Adrenal gland (tissue), 12 donors: ENCODE results near the gene SEZ6. TPM values are rescaled to one million over a fixed set of nuclear protein-coding genes. Genes with fewer than 3 reads are reported as not detected.

ENCODE experiments used
- DNase-seq, 7 donors: peaks; one replicate each; pipeline ENCODE4 v3.0.0-alpha.2; 2019 to 2020
- H3K27ac ChIP-seq, 5 donors: fragments of 200-600 bp; sonication (generic) in 4 of 5; 1 replicate in 3 of 5; 2 replicates in 2 of 5; pipeline versions ENCODE4 v1.5.1 to v1.8.0; 2016 to 2020; ENCODE audit warnings: mild to moderate bottlenecking in 1 of 5
- H3K27me3 ChIP-seq: fragments of 200-600 bp; 2 replicates; pipeline ENCODE4 v1.8.0; 2021
- H3K36me3 ChIP-seq, 2 donors: fragments of 200-600 bp; replicated peaks in 1 of 2; 1 replicate in 1 of 2; 2 replicates in 1 of 2; pipeline versions ENCODE4 v1.5.1 to v1.8.0; 2018 to 2022
- H3K4me1 ChIP-seq, 2 donors: fragments of 200-600 bp; replicated peaks in 1 of 2; 1 replicate in 1 of 2; 2 replicates in 1 of 2; pipeline versions ENCODE4 v1.5.1 to v1.8.0; 2018 to 2021
- H3K4me3 ChIP-seq, 4 donors: fragments of 200-600 bp; sonication (generic) in 3 of 4; one replicate each; pipeline ENCODE4 v1.5.1; 2016 to 2018
- H3K9me3 ChIP-seq, 3 donors: fragments of 200-600 bp; sonication (generic) in 1 of 3; replicated peaks in 1 of 3; 1 replicate in 2 of 3; 2 replicates in 1 of 3; pipeline versions ENCODE4 v1.5.1 to v1.8.0; 2016 to 2021
- CTCF ChIP-seq, 6 experiments: fragments of 450-650 bp in 4 of 6; fragments of 200-600 bp in 2 of 6; sonication (generic) in 1 of 6; IDR thresholded peaks; 1 replicate in 5 of 6; 2 replicates in 1 of 6; pipeline versions ENCODE4 v1.5.1 to v1.8.0; 2016 to 2021; ENCODE audit warnings: antibody characterized with exemption in 6 of 6, mild to moderate bottlenecking in 2 of 6, moderate library complexity in 1 of 6
- POLR2A ChIP-seq, 2 donors: fragments of 450-650 bp; IDR thresholded peaks; one replicate each; pipeline ENCODE4 v1.6.1; 2017; ENCODE audit warnings: antibody characterized with exemption in 2 of 2, mild to moderate bottlenecking in 2 of 2, moderate library complexity in 1 of 2
- WGBS, 4 donors: extraction: QIAGEN DNeasy Blood & Tissue Kit in 2 of 4; methylation state at CpG; one replicate each; pipeline versions ENCODE4 v1.1.5 to v1.1.7; 2013 to 2017; 5-methylcytosine and 5-hydroxymethylcytosine counted together
- intact Hi-C, 2 donors: fragments of 100-400 bp; cut with DNase I; formaldehyde crosslinking; loops; one replicate each; pipeline versions ENCODE4 v1.14.1 to v1.15.0; 2022 to 2023
- polyA plus RNA-seq, 3 donors: library from polyadenylated mRNA; stranded (reverse); fragments of 200-250 nt in 2 of 3; fragments of 350-450 nt in 1 of 3; fragmentation: Illumina TruSeq in 1 of 3; extraction: RNeasy Lipid Tissue Mini Kit (QIAGEN cat#74804) in 1 of 3; gene quantifications; one replicate each; pipeline ENCODE4 v1.2.3, GENCODE V29; 2013 to 2014
- total RNA-seq, 9 donors: library from RNA; depleted of rRNA in 4 of 9; stranded (reverse); fragments of >200 nt in 4 of 9; fragments of 120-200 nt in 1 of 9; fragmentation: NEBNext Ultra II Directional in 1 of 9; extraction: Animal tissue kit (Norgen Biotek cat#: 25700) in 1 of 9; gene quantifications; one replicate each; pipeline versions ENCODE4 v1.1.0 to v1.2.4, GENCODE V29; 2013 to 2023
- donor health status: healthy with polysubstance abuse.
- donor health status: Bipolar disorder and iron deficiency.
- donor health status: DM: yes; HTN: yes; CAD: no.
- donor health status: DM: no; HTN: no; CAD: no.
- donor health status: DM: no; HTN: no; CAD: no.
- donor health status: DM: yes; HTN: yes; CAD: no.

SEZ6 gene
- total and polyA plus RNA-seq, 12 donors: 0.11 to 1.0 (median 0.33) TPM; not detected in 6

- TF ChIP-seq POLR2A (IDR thresholded peaks at IDR 0.05): no peak
- TF ChIP-seq CTCF (IDR thresholded peaks at IDR 0.05): no peak
- intact Hi-C loops: no loop called here
Measured at GRCh38 chr17:28989028-28989427, 16.8 kb downstream of the SEZ6 start.

GRCh38 chr17:28988475-28988874 is 17.4 kb downstream of the SEZ6 start:
- no peak for TF ChIP-seq CTCF (IDR thresholded peaks at IDR 0.05)
- no peak for TF ChIP-seq POLR2A (IDR thresholded peaks at IDR 0.05)
- Histone ChIP-seq H3K4me3 (no peak overlapping the region), H3K27me3 (no peaks in the 10 kb centered on the region), H3K9me3 (no peaks in the 10 kb centered on the region), H3K36me3 (no peaks in the 10 kb centered on the region), H3K27ac (no peak overlapping the region), H3K4me1 (peaks cover 0 to under 1% of the 10 kb centered on the region in 2 donors)
- intact Hi-C loops: no loop called here
- WGBS, 4 donors: 91 to 100% (median 100%) methylated on average over 1 of the region's 1 CpG; no CpG with 5 or more reads in 1 of the 4 donors
- DNase-seq: no peak

More at GRCh38 chr17:28989028-28989427, 16.8 kb downstream of the SEZ6 start:
- Histone ChIP-seq H3K9me3 (no peaks in the 10 kb centered on the region), H3K4me3 (no peak overlapping the region), H3K4me1 (peaks cover 0 to 6% of the 10 kb centered on the region in 2 donors), H3K27ac (no peak overlapping the region), H3K27me3 (no peaks in the 10 kb centered on the region), H3K36me3 (no peaks in the 10 kb centered on the region)
- DNase-seq: no peak

GRCh38 chr17:28986714-28987655 is 18.8 kb downstream of the SEZ6 start:
- WGBS, 4 donors: 92 to 95% (median 93%) methylated on average over 10 to 15 of the region's 15 CpGs
- intact Hi-C loops: no loop called here

GRCh38 chr17:28985950-28986713 is 19.7 kb downstream of the SEZ6 start:
- TF ChIP-seq CTCF (IDR thresholded peaks at IDR 0.05) (no peak), POLR2A (IDR thresholded peaks at IDR 0.05) (no peak)
- Histone ChIP-seq H3K4me3 (no peak overlapping the region), H3K27me3 (no peaks in the 10 kb centered on the region), H3K27ac (no peak overlapping the region), H3K4me1 (no peaks in the 10 kb centered on the region), H3K9me3 (no peaks in the 10 kb centered on the region), H3K36me3 (no peaks in the 10 kb centered on the region)
- WGBS, 4 donors: 37 to 68% (median 53%) methylated on average over 19 to 36 of the region's 36 CpGs
- intact Hi-C loops: no loop called here
- DNase-seq: no peak

More at GRCh38 chr17:28986714-28987655, 18.8 kb downstream of the SEZ6 start:
- no peak overlapping the region for H3K4me3 ChIP-seq
- H3K27ac ChIP-seq: no peak overlapping the region
- DNase-seq: no peak
- no peaks in the 10 kb centered on the region for H3K36me3 ChIP-seq
- no peak for TF ChIP-seq POLR2A (IDR thresholded peaks at IDR 0.05)
- H3K9me3 ChIP-seq: no peaks in the 10 kb centered on the region
- no peaks in the 10 kb centered on the region for H3K27me3 ChIP-seq
- no peaks in the 10 kb centered on the region for H3K4me1 ChIP-seq
